Parathyroid adenoma (tissue), 2 donors: Measurements from ENCODE around the gene STARD13.

Experiments used
- H2AFZ ChIP-seq: fragments of 300-600 bp; sonication (generic); one replicate; pipeline ENCODE4 v1.7.0; 2017; ENCODE audit warnings: antibody characterized with exemption, mild to moderate bottlenecking
- H3K27ac ChIP-seq: fragments of 300-600 bp; sonication (generic); one replicate; pipeline ENCODE4 v1.7.0; 2017
- H3K27me3 ChIP-seq: fragments of 300-600 bp; sonication (generic); one replicate; pipeline ENCODE4 v1.7.0; 2017; ENCODE audit warnings: low read length; ENCODE audit not compliant: control insufficient read depth, insufficient read depth
- H3K36me3 ChIP-seq: fragments of 300-600 bp; sonication (generic); one replicate; pipeline ENCODE4 v1.7.0; 2017; ENCODE audit warnings: low read length; ENCODE audit not compliant: control insufficient read depth, insufficient read depth
- H3K4me1 ChIP-seq: fragments of 300-600 bp; sonication (generic); one replicate; pipeline ENCODE4 v1.7.0; 2017; ENCODE audit warnings: control low read depth
- H3K4me2 ChIP-seq: fragments of 300-600 bp; sonication (generic); one replicate; pipeline ENCODE4 v1.7.0; 2017; ENCODE audit warnings: low read length
- H3K4me3 ChIP-seq: fragments of 300-600 bp; sonication (generic); one replicate; pipeline ENCODE4 v1.7.0; 2017; ENCODE audit warnings: low read depth, low read length
- H3K79me2 ChIP-seq: fragments of 300-600 bp; sonication (generic); one replicate; pipeline ENCODE4 v1.7.0; 2017; ENCODE audit warnings: control low read depth
- H3K9ac ChIP-seq: fragments of 300-600 bp; sonication (generic); one replicate; pipeline ENCODE4 v1.7.0; 2017; ENCODE audit warnings: mild to moderate bottlenecking
- H3K9me3 ChIP-seq: fragments of 300-600 bp; sonication (generic); one replicate; pipeline ENCODE4 v1.7.0; 2017; ENCODE audit warnings: low read length; ENCODE audit not compliant: control insufficient read depth
- CTCF ChIP-seq: fragments of 300-600 bp; sonication (generic); IDR thresholded peaks from one replicate; pipeline ENCODE4 v1.7.0; 2017; ENCODE audit warnings: antibody characterized with exemption, mild to moderate bottlenecking
- donor health status: primary hyperparathyroidism.

The STARD13 gene

DNA sequence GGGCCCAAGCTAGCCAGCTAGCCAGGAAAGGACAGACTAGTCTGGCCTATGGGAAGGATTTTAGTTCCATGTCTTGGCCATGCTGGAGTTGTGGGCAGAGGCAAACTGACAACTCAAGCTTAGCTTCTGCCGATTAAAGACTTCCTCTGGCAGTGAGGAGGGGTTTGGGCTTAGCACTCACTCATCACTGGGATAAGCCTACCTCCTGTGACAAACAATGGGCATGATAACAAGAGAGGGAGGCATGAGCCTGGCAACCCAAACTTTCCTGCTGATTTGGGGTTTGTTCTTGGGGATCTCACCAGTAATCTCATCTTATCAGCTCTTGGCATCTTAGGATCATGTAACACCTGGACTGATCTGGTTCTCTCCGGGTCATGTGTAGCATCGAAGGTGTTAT, 185.7 kb downstream of the STARD13 start:
- Histone ChIP-seq H3K27me3 (no peaks in the 10 kb centered on the region), H2AFZ (no peak overlapping the region), H3K4me2 (no peak overlapping the region), H3K27ac (peak overlapping the region; percentile 53), H3K36me3 (no peaks in the 10 kb centered on the region), H3K9ac (no peak overlapping the region), H3K79me2 (no peaks in the 10 kb centered on the region), H3K4me1 (peaks cover 12% of the 10 kb centered on the region), H3K9me3 (no peaks in the 10 kb centered on the region), H3K4me3 (no peak overlapping the region)
- TF ChIP-seq CTCF, result no peak

DNA sequence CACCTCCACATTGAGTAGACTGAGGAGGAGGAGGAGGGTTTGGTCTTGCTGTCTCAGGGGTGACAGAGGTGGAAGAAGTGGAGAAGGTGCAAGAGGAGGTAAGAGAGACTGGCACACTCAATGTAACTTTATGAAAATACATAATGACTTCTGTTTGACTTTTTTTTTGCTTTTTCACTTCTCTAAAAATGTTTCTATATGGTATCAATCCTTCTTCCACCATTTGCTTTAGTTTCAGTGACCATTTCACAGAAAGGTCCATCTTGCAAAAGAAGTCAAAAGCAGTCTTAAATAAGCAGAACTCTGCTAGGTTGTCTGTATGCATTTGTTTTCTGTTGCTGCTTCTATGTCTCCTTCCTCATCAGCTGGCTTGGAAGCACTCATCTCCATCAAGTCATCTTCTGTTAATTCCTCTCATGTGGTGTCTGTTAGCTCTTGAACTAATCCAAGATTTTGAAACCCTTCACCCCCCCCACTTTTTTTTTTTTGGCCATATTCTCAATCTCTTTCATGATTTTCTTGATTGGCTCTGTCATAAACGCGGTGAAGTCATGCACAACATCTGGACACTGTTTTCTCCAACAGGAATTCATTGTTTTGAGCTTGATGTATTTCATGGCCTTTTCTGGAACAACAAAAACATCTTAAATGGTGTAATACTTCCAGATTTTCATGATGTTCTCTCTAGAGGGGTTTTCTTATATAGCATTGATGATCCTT, 188.5 kb downstream of the STARD13 start:
- no peak overlapping the region for H3K27ac ChIP-seq
- no peak overlapping the region for H3K9ac ChIP-seq
- H3K4me2 ChIP-seq, result no peak overlapping the region
- no peak for TF ChIP-seq CTCF
- peaks cover 12% of the 10 kb centered on the region for H3K4me1 ChIP-seq
- no peaks in the 10 kb centered on the region for H3K36me3 ChIP-seq
- no peaks in the 10 kb centered on the region for H3K9me3 ChIP-seq
- no peak overlapping the region for H3K4me3 ChIP-seq
- H3K79me2 ChIP-seq, result no peaks in the 10 kb centered on the region
- no peak overlapping the region for H2AFZ ChIP-seq
- no peaks in the 10 kb centered on the region for H3K27me3 ChIP-seq

DNA sequence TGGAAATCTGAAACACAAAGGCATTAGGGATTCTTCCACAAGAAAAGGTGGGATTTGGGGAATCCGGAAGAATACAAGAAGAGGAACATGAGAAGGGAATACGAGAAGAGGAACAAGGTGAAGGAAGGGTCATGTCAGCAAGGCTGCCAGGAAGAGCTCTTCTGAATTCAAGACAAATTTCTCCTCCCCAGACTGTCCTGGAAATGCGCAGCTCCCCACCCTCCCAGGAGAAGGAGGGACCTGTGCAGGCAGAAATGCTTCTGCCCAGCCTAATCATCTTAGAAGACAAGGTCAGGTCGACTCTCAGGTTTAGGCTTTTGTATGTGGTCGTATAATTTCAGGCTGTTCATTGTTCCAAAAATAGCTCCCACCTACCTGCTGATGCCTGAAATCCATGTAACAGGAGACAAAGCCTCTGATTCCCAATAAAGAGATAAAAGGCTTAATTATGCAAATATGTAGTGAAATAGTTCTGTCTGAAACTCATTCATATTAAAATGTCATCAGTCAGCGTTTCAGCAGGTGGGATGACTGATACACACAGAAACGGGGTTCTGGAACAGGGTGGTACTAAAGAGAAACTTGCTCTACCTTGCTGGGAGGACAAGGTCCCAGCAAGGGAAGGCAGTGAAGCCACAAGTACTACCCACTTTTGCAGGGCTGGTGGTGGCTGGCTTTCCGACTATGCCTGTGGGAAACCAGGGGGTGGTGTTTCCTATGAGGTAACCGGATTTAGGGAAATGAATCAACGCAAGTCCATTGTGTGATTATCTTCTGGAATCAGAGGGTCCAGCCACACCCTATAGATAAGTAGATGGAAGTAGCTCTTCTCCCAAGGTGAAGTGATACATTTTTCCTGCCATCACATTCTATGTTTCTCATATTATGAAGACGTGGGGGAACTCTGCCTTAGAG, 193.2 kb downstream of the STARD13 start:
- H2AFZ ChIP-seq, result peak overlapping the region; percentile 42
- no peak overlapping the region for H3K4me2 ChIP-seq
- H3K9me3 ChIP-seq, result no peaks in the 10 kb centered on the region
- H3K9ac ChIP-seq, result no peak overlapping the region
- no peaks in the 10 kb centered on the region for H3K79me2 ChIP-seq
- H3K27me3 ChIP-seq, result no peaks in the 10 kb centered on the region
- no peaks in the 10 kb centered on the region for H3K36me3 ChIP-seq
- no peak overlapping the region for H3K27ac ChIP-seq
- peaks cover 4% of the 10 kb centered on the region for H3K4me1 ChIP-seq
- no peak overlapping the region for H3K4me3 ChIP-seq
- TF ChIP-seq CTCF, result no peak

- H3K36me3 ChIP-seq, result no peaks in the 10 kb centered on the region
- no peak for TF ChIP-seq CTCF
- H2AFZ ChIP-seq, result peak overlapping the region; percentile 42
- no peak overlapping the region for H3K27ac ChIP-seq
- H3K79me2 ChIP-seq, result no peaks in the 10 kb centered on the region
- H3K4me3 ChIP-seq, result no peak overlapping the region
- no peak overlapping the region for H3K4me2 ChIP-seq
- peaks cover 4% of the 10 kb centered on the region for H3K4me1 ChIP-seq
- H3K9ac ChIP-seq, result no peak overlapping the region
- H3K9me3 ChIP-seq, result no peaks in the 10 kb centered on the region
- H3K27me3 ChIP-seq, result no peaks in the 10 kb centered on the region
These were observed 194.2 kb downstream of the STARD13 start for GRCh38 chr13:33091415-33091774.
